ENCODE results near the gene MAK.

- TF ChIP-seq EZH2 (IDR thresholded peaks at IDR 0.05) (no peak), POLR2AphosphoS5 (IDR thresholded peaks at IDR 0.05; ENCODE audit: borderline replicate concordance, low read depth, low read length) (no peak)
These were observed 46.7 kb downstream of the MAK start for GRCh38 chr6:10791673-10792072.
